Measurements from ENCODE around the gene MRGPRD.

GRCh38 chr11:68970921-68971636 is 9.7 kb downstream of the MRGPRD start:
- TF ChIP-seq EZH2 (IDR thresholded peaks at IDR 0.05; ENCODE audit: borderline replicate concordance, low read length) (no peak), CTCF (conservative IDR thresholded peaks at IDR 0.05 in 1 of 2, IDR thresholded peaks at IDR 0.05 in 1 of 2; ENCODE audit: extremely low read depth in 1 of 2, insufficient read depth in 1 of 2, low read depth in 1 of 2, low read length in 2 of 2) (no peak)

All from mammary epithelial cell (primary cell).